ENCODE results near the gene TMA7.
A peak's percentile ranks its signal among the peaks of the same experiment; 100 is the strongest.

TMA7 gene

DNA sequence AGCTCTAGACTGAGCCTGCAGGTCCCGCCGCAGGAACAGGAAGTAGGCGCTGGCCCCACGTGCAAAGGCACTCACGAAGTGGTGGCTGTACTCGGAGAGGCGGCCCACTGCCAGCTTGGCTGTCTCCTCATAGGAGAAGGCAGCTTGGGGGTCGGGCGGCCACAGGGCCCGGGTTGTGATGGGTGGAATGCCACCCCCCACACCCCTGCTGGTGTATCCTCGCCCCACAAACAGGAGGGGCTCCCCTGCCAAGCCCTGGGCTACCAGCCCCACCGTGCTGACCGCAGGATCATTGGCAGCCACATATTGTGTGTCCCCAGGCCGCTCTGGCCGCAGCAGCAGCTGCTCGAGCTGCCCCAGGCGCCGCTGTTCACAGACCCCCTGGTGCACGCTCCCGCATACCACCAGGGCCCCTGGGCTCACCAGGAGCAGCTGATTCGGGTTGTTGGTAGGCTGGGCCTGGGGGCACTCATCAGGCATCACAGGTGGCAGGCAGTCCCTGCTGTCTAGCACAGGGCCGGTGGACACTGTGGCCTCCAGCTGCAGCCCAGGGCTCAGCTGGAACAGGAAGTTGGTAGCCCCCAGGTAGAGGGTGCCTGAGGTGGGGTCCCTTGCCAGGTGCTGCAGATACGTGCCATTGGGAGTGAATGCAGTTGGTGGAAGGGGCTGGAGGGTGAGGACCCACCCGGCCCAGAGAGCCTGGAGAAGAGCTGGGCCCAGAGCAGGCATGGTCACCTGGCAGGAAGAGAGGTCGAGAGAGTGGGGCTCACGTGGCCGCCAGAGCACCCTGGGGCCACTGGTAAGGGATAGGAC is 16.0 kb upstream of the TMA7 start:
- no peak for DNase-seq

- DNase-seq: no peak
Observed at GRCh38 chr3:48425281-48425812, 14.7 kb upstream of the TMA7 start.

GRCh38 chr3:48426401-48426909 is 13.6 kb upstream of the TMA7 start:
- DNase-seq: no peak

GRCh38 chr3:48426944-48427629 is 13.0 kb upstream of the TMA7 start:
- DNase-seq: no peak

- DNase-seq: no peak
Observed at GRCh38 chr3:48427630-48427962, 12.5 kb upstream of the TMA7 start.

DNA sequence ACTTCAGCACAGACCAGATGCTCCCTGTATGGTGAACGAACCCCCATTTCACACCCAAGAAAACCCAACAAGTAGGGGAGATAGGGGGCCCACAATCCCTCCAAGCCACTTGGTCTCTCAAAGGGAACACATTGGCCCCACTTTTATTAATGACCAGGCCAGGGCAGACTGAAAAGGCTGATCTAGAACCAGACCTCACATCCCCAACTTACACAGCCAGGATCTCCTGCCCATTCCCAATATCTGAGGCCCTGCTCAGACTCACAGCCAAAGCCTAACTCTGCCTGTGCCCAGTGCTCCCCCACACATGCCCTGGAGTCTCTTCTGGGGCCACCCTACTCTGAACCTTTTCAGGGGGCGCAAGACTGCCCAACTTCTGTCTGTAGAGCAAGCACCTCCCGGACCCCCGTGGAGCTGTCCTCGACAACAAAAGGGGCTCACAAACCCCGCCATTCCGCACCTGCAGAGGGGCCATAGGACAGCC is 11.9 kb upstream of the TMA7 start:
- no peak for DNase-seq

DNA sequence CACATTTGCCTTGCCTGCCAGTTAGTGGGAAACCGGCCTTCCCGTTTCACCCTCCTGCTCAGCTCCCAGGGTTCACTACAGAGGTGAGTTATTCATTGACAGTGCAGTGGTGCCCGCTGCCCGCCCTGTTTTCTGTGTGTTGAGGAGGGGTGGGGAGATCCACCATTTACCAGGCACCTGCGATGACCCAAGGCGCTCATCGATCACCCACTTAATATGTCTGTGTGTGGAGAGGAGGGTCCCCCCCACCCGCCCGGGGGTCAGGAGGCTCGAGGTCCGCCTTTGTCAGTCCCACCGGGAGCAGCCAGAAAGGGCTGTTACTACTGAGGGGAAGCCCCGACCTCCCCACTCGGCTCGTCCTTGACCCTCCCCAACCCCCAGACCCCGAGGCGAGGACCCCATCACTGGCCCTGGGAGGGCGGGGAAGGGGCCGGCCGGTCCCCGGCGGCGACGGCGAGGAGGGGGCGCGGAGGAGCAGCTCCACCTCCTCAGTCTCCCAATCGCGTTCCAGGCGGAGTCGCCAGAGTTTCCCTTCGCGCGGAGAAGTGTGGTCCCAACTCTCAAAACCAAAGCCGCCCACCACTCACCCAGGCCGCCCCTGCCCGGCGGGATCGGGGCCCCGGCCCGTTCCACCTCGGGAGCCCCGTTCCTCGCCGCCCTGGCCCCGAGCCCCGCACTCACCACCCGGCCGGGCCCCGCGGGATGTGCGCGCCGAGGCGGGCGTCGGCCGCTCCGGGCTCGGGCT is 11.3 kb upstream of the TMA7 start:
- DNase-seq: no peak

DNA sequence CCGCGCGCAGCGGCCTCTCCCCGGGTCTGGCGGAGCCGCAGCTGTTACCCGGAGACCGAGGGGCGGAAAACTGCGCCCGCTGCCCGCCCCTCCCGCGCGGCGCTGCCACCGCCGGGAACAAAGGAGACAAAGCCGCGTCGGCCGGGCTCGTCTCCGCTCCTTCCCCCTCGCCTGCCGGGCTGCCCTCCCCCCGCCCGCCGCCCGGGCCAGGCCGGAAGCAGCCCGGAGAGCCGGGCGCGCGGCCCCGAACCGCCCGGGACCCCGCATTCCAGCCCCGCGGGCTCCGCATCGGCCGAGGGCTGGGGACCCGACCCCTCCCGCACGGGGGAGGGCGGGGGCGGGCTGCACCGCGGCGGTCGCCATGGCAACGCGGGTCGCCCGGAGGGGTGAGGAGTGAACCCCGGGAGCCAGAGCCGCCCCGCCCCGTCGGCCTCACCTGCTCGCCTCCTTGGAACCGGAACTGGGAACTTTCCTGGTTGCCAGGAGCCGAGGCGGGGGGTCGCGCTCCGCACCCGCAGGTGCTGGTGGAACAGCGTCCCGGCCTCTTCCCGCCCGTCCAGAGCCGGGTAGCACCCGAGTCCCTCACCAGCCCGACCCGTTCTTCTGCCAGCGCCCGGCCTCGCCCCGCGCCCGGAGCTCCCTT is 10.6 kb upstream of the TMA7 start:
- peak; percentile 83 for DNase-seq

DNA sequence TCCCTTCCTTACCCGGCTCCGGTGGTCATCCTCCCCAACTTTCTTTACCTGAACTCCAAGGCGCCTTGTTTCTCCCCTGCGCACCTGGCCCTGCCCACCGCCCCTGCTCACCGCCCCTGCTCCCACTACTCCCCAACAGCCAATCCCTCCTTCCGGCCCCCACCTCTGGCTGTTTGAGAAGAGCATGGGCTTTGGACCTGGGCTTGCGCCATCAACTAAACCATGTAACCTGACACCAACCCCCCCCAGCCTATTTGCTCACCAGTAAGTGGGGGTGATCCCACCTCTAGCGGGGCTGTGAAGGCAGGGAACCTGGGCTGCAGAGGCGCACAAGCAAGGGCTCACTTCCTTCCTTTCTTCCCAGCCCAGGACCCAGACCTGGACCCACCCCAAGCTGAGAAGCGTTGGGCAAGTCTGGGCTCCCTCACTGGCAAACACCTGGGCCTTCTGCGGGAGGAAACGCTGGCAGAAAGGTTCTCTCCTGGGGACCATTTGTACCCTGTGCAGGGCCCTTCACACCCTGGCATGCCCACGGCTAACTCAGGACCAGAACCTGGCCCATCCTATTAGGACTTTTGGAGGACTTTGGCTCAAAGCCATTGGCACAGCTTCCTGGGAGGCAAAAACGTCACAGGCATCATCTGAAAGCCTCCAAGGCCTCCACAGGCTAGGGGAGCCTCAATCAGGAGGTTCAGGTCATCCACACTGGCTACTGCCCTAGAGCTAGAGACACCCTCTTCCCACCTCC is 9.9 kb upstream of the TMA7 start, which contains the start of gene PLXNB1:
Gene PLXNB1, minus strand, starts transcription at position 127 of the 748 bp plus-strand sequence. CDS start 5,475 bp downstream, outside the sequence.
- DNase-seq: no peak

- no peak for DNase-seq
Observed at GRCh38 chr3:48430708-48431101, 9.4 kb upstream of the TMA7 start.

- no peak for DNase-seq
Observed at GRCh38 chr3:48431224-48432029, 8.6 kb upstream of the TMA7 start.

GRCh38 chr3:48432411-48433371 is 7.4 kb upstream of the TMA7 start:
- no peak for DNase-seq

- DNase-seq: no peak
Observed at GRCh38 chr3:48433472-48434118, 6.5 kb upstream of the TMA7 start.

GRCh38 chr3:48434591-48435222 is 5.3 kb upstream of the TMA7 start:
- DNase-seq: no peak

GRCh38 chr3:48435223-48435595 is 4.8 kb upstream of the TMA7 start:
- DNase-seq: no peak

DNA sequence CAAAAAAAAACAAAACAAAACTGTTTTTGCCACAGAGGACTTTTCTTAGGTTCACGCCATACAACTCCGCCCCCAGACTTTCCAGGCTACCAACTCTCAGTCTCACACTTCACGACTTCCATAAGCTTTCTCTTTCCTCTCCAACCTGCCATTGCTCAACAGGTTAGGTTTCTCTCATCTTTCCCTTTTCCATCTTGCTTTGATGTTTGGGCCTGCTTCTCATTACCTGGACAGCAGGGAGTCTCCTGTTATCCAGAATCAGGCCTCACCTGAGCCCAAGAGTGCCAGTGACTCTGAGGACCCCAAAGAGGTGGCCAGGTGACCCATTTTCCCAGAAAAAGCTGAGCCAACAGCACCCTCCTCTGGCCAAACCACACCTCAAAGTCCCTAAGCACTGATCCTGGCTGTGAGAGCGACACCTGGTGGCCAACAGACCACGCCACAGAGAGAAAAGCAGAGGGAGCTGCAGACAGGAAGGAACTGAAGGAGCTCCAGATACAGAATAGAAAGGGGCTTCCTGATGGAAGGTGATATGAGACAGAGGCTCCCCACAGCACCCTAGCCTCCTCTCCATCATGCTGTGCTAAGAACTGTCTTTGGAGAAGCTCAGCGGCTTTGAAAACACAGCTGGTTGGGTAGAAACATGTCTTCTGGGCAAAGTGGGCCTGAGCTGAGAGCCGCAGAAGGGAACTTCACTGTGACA is 4.1 kb upstream of the TMA7 start:
- peak; percentile 92 for DNase-seq

GRCh38 chr3:48436477-48436787 is 3.6 kb upstream of the TMA7 start:
- DNase-seq: no peak

- DNase-seq: no peak
Observed at GRCh38 chr3:48436855-48437254, 3.2 kb upstream of the TMA7 start.

Measured in activated CD8-positive, alpha-beta memory T cell treated with anti-CD3 and anti-CD28 coated beads for 24 hours (primary cell).